Motor neuron (in vitro differentiated cells): ENCODE data around the gene SIPA1L3. TPM values are rescaled to one million over a fixed set of nuclear protein-coding genes. Genes with fewer than 3 reads are reported as not detected.

Source experiments
- ATAC-seq, 8 experiments: fragments of 200-7000 bp; cut with Tn5 transposase; replicated peaks in 6 of 8; 2 replicates each; pipeline ENCODE4 v1.8.0; 2021; ENCODE audit warnings: mild to moderate bottlenecking in 8 of 8, moderate library complexity in 8 of 8
- H3K27ac ChIP-seq, 2 donors: fragments of 250-450 bp; sonication (Bioruptor Pico); 2 replicates each; pipeline ENCODE4 v1.9.0; 2021; ENCODE audit warnings: antibody characterized with exemption in 2 of 2, mild to moderate bottlenecking in 2 of 2, moderate library complexity in 1 of 2
- H3K4me1 ChIP-seq, 2 donors: fragments of 250-450 bp; sonication (Bioruptor Pico); replicated peaks in 1 of 2; 2 replicates each; pipeline ENCODE4 v1.6.1; 2021; ENCODE audit warnings: antibody characterized with exemption in 2 of 2, mild to moderate bottlenecking in 2 of 2, moderate library complexity in 1 of 2
- H3K4me3 ChIP-seq, 5 donors: fragments of 250-450 bp; sonication (Bioruptor Pico); 2 replicates each; pipeline ENCODE4 v1.9.0; 2021; ENCODE audit warnings: antibody characterized with exemption in 5 of 5, mild to moderate bottlenecking in 5 of 5, moderate library complexity in 4 of 5
- WGBS, 10 experiments: fragments of 450-650 bp; shearing (Covaris generic); methylation state at CpG; one replicate each; pipeline ENCODE4 v1.0.0; 2022; 5-methylcytosine and 5-hydroxymethylcytosine counted together
- in situ Hi-C, 9 experiments: fragments of 400-800 bp; cut with MboI; loops; one replicate each; pipeline ENCODE4 v1.15.0; 2021; ENCODE audit warnings: low sequenced_read_pairs in 9 of 9, low pct_unique_long_range_greater_than_20kb in 2 of 9; ENCODE audit not compliant: unreplicated experiment in 9 of 9
- total RNA-seq, 8 experiments: library from RNA; unstranded; fragments of 300-600 nt; gene quantifications; 2 replicates each; pipeline versions ENCODE4 v1.2.3 to v1.2.4, GENCODE V29; 2022

Gene SIPA1L3
- total RNA-seq, 8 experiments from 2014 or later, result 8.5 to 22.1 (median 15.1) TPM

- Histone ChIP-seq H3K4me1 (no peaks in the 10 kb centered on the region), H3K27ac (no peak overlapping the region), H3K4me3 (no peak overlapping the region)
- in situ Hi-C loops, result no loop called here
- 14 to 100% (median 90%) methylated on average over 1 to 8 of the region's 11 CpGs; no CpG with 5 or more reads in 1 of the 10 experiments for WGBS, 10 experiments
- ATAC-seq, result no peak
Observed at GRCh38 chr19:37893845-37894575, 13.0 kb upstream of the SIPA1L3 start.

GRCh38 chr19:37896180-37896579, 10.8 kb upstream of the SIPA1L3 start:
- in situ Hi-C loops, result no loop called here
- 53 to 100% (median 87%) methylated on average over 1 to 7 of the region's 8 CpGs; no CpG with 5 or more reads in 3 of the 10 experiments for WGBS, 10 experiments
- no peak overlapping the region for H3K4me3 ChIP-seq
- ATAC-seq, result no peak
- H3K4me1 ChIP-seq, result no peaks in the 10 kb centered on the region
- no peak overlapping the region for H3K27ac ChIP-seq

- WGBS, 10 experiments, result 0 to 100% (median 63%) methylated on average over 1 of the region's 1 CpG; no CpG with 5 or more reads in 6 of the 10 experiments
- ATAC-seq, result no peak
- in situ Hi-C loops, result no loop called here
- no peak overlapping the region for H3K27ac ChIP-seq
- no peaks in the 10 kb centered on the region for H3K4me1 ChIP-seq
- no peak overlapping the region for H3K4me3 ChIP-seq
Observed at GRCh38 chr19:37899453-37899852, 7.6 kb upstream of the SIPA1L3 start.

DNA sequence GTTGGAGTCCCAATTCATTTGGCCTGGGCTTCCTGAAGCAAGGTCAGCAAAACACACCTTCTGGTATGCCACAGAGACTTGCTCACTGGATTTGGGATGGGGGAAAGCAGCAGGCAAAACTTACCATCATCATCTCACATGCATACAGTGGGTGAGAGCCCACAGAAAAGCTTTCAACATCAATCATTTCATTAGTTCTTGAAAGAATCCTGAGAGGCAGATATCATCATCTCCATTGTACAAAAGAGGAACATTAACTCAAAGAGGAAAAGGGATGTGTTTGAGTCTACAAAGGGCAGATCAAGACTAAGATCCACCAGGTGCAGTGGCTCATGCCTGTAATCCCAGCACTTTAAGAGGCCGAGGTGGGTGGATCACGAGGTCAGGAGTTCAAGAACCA, 7.0 kb upstream of the SIPA1L3 start:
- Histone ChIP-seq H3K27ac (no peak overlapping the region), H3K4me1 (no peaks in the 10 kb centered on the region), H3K4me3 (no peak overlapping the region)
- ATAC-seq, result no peak
- 43 to 80% (median 57%) methylated on average over 1 to 2 of the region's 2 CpGs; no CpG with 5 or more reads in 6 of the 10 experiments for WGBS, 10 experiments
- in situ Hi-C loops, result loop anchor here in 5 of 9 experiments (10.0 to 25.0 kb wide), 5 partner anchors 187 to 462 kb away; partner anchors contain the start of genes CATSPERG (in 2 of the 5), DPF1 (in 1 of the 5) and PSMD8 (in 1 of the 5)

- WGBS, 10 experiments, result 0 to 8% (median 0%) methylated on average over 1 to 3 of the region's 4 CpGs; no CpG with 5 or more reads in 3 of the 10 experiments
- in situ Hi-C loops, result loop anchor here in 5 of 9 experiments (10.0 to 25.0 kb wide), 5 partner anchors 185 to 460 kb away; partner anchors contain the start of genes CATSPERG (in 2 of the 5), DPF1 (in 1 of the 5) and PSMD8 (in 1 of the 5)
- H3K4me1 ChIP-seq, result no peaks in the 10 kb centered on the region
- H3K27ac ChIP-seq, result no peak overlapping the region
- no peak overlapping the region for H3K4me3 ChIP-seq
- peak in 7 of 8 experiments; percentile 4 to 18 (median 11) for ATAC-seq
Observed at GRCh38 chr19:37902668-37903067, 4.3 kb upstream of the SIPA1L3 start.

GRCh38 chr19:37903096-37903495, 3.9 kb upstream of the SIPA1L3 start:
- Histone ChIP-seq H3K27ac (no peak overlapping the region), H3K4me3 (no peak overlapping the region), H3K4me1 (peaks cover 2 to 3% of the 10 kb centered on the region in 2 donors)
- in situ Hi-C loops, result loop anchor here in 5 of 9 experiments (10.0 to 25.0 kb wide), 5 partner anchors 184 to 459 kb away; partner anchors contain the start of genes CATSPERG (in 2 of the 5), DPF1 (in 1 of the 5) and PSMD8 (in 1 of the 5)
- 43 to 100% (median 80%) methylated on average over 1 to 2 of the region's 2 CpGs; no CpG with 5 or more reads in 1 of the 10 experiments for WGBS, 10 experiments
- ATAC-seq, result no peak

- Histone ChIP-seq H3K27ac (peak within 1 kb of the TSS; percentile 81 to 85), H3K4me3 (peak within 1 kb of the TSS; percentile 63 to 78 (median 73)), H3K4me1 (peaks cover 17 to 18% of the 10 kb centered on the region in 2 donors)
- in situ Hi-C loops, result loop anchor here in 5 of 9 experiments (10.0 to 25.0 kb wide), 5 partner anchors 181 to 456 kb away; partner anchors contain the start of genes CATSPERG (in 2 of the 5), DPF1 (in 1 of the 5) and PSMD8 (in 1 of the 5)
- peak in 7 of 8 experiments; percentile 1 to 72 (median 62) for ATAC-seq
- 7 to 100% (median 33%) methylated on average over 1 to 25 of the region's 63 CpGs; no CpG with 5 or more reads in 1 of the 10 experiments for WGBS, 10 experiments
Observed at GRCh38 chr19:37905946-37906868, 801 bp upstream of the SIPA1L3 start, which contains the start of gene WDR87. TSS of gene WDR87 (minus strand) at chr19:37906594. CDS start at chr19:37898239, 8,355 bp downstream.

- Histone ChIP-seq H3K4me1 (peaks cover 17 to 18% of the 10 kb centered on the region in 2 donors), H3K4me3 (peak overlapping the region; percentile 63 to 78 (median 73)), H3K27ac (no peak overlapping the region)
- ATAC-seq, result no peak
- 2 to 30% (median 12%) methylated on average over 4 to 11 of the region's 13 CpGs; no CpG with 5 or more reads in 2 of the 10 experiments for WGBS, 10 experiments
- in situ Hi-C loops, result loop anchor here in 5 of 9 experiments (10.0 to 25.0 kb wide), 5 partner anchors 179 to 454 kb away; partner anchors contain the start of genes CATSPERG (in 2 of the 5), DPF1 (in 1 of the 5) and PSMD8 (in 1 of the 5)
Observed at GRCh38 chr19:37907735-37908455, 887 bp downstream of the SIPA1L3 start.

DNA sequence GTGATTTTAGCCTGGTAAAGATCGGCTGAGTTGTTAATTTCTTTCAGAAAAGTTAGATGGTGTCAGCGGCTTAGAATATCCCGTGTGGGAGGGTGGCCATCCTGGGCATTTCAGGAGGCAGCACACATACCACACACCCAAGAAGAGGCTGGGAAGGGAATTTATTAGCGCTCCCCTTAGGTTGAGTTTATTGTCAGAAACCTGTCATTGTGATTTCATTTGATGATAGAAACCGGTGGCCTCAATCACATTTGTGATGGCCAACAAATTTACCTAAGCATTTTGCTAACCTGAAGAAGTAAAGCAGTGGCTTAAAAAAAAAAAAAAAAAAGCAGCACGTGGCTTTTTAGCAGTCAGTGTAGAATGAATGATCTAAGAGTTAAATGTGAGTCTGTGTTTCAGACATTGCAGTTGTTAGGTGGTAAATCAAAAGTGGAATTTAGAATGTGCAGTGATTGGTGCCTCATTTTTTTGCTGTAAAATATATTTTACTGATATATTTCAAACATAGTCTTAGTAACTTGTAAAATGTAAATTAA, 2.7 kb downstream of the SIPA1L3 start:
- Histone ChIP-seq H3K27ac (no peak overlapping the region), H3K4me1 (peaks cover 17 to 18% of the 10 kb centered on the region in 2 donors), H3K4me3 (no peak overlapping the region)
- in situ Hi-C loops, result loop anchor here in 5 of 9 experiments (10.0 to 25.0 kb wide), 5 partner anchors 178 to 453 kb away; partner anchors contain the start of genes CATSPERG (in 2 of the 5), DPF1 (in 1 of the 5) and PSMD8 (in 1 of the 5)
- ATAC-seq, result no peak
- WGBS, 10 experiments, result 45 to 78% (median 60%) methylated on average over 1 to 5 of the region's 6 CpGs; no CpG with 5 or more reads in 1 of the 10 experiments

GRCh38 chr19:37914908-37915307, 7.9 kb downstream of the SIPA1L3 start:
- no peak overlapping the region for H3K4me3 ChIP-seq
- ATAC-seq, result no peak
- in situ Hi-C loops, result loop anchor here in 4 of 9 experiments (25.0 kb wide), 4 partner anchors 172 to 447 kb away; partner anchors contain the start of genes CATSPERG (in 2 of the 4), DPF1 (in 1 of the 4) and PSMD8 (in 1 of the 4)
- WGBS, 10 experiments, result 55 to 100% (median 94%) methylated on average over 1 to 2 of the region's 2 CpGs; no CpG with 5 or more reads in 1 of the 10 experiments
- H3K27ac ChIP-seq, result no peak overlapping the region
- H3K4me1 ChIP-seq, result no peaks in the 10 kb centered on the region
